GM12878 (cell line): ENCODE data around the gene TPPP3.

ENCODE experiments used
- ESRRA ChIP-seq: IDR thresholded peaks from 2 replicates; pipeline ENCODE4 v1.6.1; 2012; ENCODE audit warnings: mild to moderate bottlenecking, low read length, improper control_type of control experiment
- EZH2 ChIP-seq: IDR thresholded peaks from 2 replicates; pipeline ENCODE4 v1.6.1; 2012; ENCODE audit warnings: low read depth, mild to moderate bottlenecking, control low read depth, inconsistent platforms, low read length, borderline replicate concordance; ENCODE audit not compliant: control insufficient read depth
- KDM1A ChIP-seq: fragments of 200-600 bp; sonication (generic); IDR thresholded peaks from 2 replicates; pipeline ENCODE4 v1.6.1; 2016; ENCODE audit warnings: borderline replicate concordance
- MYB ChIP-seq: fragments of 150-350 bp; IDR thresholded peaks from 2 replicates; pipeline ENCODE4 v1.6.1; 2014; ENCODE audit warnings: mild to moderate bottlenecking, low read depth, low read length, borderline replicate concordance
- NFXL1 ChIP-seq: fragments of 450-650 bp; IDR thresholded peaks from 2 replicates; pipeline ENCODE4 v1.6.1; 2017; ENCODE audit warnings: antibody characterized with exemption, mild to moderate bottlenecking, borderline replicate concordance
- POLR2A ChIP-seq: IDR thresholded peaks from 2 replicates; pipeline ENCODE4 v1.6.1; 2011; ENCODE audit warnings: low read depth, mild to moderate bottlenecking, low read length
- TBL1XR1 ChIP-seq: IDR thresholded peaks from 2 replicates; pipeline ENCODE4 v1.6.1; 2012; ENCODE audit warnings: low read depth, low read length, improper control_type of control experiment
- TF ChIP-seq, protein P1 (sequence below), 3 experiments: IDR thresholded peaks in 2 of 3; conservative IDR thresholded peaks in 1 of 3; 2 replicates each; pipeline ENCODE4 v1.5.1; 2011; ENCODE audit warnings: low read depth in 3 of 3, low read length in 3 of 3, mild to moderate bottlenecking in 3 of 3, control low read depth in 2 of 3, moderate library complexity in 2 of 3, inconsistent platforms in 1 of 3, mixed read lengths in 1 of 3; ENCODE audit not compliant: control insufficient read depth in 2 of 3, insufficient read depth in 1 of 3; ENCODE audit errors: extremely low read depth in 1 of 3
- TF ChIP-seq, protein P2 (sequence below): fragments of 450-650 bp; IDR thresholded peaks from 2 replicates; pipeline ENCODE4 v1.6.1; 2016; ENCODE audit warnings: mild to moderate bottlenecking, moderate library complexity, borderline replicate concordance
- TF ChIP-seq, protein P3 (sequence below): fragments of 450-650 bp; formaldehyde crosslinking; IDR thresholded peaks from 2 replicates; pipeline ENCODE4 v1.4.0; 2020; ENCODE audit warnings: mild to moderate bottlenecking, moderate library complexity
- TF ChIP-seq, protein P4 (sequence below): IDR thresholded peaks from 2 replicates; pipeline ENCODE4 v1.6.1; 2012; ENCODE audit warnings: low read length, inconsistent platforms

DNA sequence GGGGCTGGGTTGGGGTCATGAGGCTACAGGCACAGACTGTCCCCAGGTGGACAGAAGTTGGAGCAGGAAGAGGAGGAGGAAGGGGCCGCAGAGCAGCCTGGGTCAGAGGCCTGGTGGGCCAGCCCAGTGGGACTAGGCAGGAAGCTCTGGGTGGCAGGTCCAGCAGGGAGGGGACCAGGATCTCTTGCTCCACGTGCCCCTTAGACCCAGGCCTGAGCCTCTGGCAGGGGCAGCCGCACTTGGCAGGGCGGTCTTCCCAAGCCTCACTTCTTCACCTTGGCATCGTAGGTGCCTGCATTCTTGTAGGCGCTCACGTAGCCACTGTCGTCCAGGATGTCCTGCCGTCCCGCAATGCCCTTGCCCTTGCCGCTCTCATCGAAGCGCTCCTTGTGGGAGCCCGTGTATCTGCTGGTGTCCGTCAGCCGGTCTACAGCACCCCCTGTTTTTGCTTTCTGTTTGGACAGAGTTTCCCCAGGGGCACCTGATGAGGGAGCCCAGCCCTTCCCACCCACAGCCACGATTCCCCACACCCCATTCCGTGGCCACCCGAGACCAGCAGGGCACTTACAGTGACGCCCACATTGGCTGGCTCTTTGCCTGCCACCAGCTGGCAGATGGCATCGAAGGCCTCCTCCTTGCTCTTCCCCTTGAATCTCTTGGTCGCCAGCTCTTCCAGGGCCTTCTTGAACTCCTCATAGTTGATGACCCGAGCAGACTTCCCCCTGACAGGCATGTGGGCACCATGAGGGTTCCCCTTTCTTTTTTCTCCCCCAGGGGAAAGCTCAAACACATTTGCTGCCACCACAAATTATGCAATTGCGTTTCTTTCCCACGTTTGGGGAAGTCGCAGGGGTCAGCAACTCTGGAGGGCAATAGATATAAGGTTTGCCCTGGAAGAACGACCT lies 3.1 kb downstream of the TPPP3 start:
- TF ChIP-seq, protein P1, sequence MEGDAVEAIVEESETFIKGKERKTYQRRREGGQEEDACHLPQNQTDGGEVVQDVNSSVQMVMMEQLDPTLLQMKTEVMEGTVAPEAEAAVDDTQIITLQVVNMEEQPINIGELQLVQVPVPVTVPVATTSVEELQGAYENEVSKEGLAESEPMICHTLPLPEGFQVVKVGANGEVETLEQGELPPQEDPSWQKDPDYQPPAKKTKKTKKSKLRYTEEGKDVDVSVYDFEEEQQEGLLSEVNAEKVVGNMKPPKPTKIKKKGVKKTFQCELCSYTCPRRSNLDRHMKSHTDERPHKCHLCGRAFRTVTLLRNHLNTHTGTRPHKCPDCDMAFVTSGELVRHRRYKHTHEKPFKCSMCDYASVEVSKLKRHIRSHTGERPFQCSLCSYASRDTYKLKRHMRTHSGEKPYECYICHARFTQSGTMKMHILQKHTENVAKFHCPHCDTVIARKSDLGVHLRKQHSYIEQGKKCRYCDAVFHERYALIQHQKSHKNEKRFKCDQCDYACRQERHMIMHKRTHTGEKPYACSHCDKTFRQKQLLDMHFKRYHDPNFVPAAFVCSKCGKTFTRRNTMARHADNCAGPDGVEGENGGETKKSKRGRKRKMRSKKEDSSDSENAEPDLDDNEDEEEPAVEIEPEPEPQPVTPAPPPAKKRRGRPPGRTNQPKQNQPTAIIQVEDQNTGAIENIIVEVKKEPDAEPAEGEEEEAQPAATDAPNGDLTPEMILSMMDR (IDR thresholded peaks at IDR 0.05 in 2 of 3, conservative IDR thresholded peaks at IDR 0.05 in 1 of 3; ENCODE audit: control insufficient read depth in 2 of 3, extremely low read depth in 1 of 3, insufficient read depth in 1 of 3, low read depth in 3 of 3, low read length in 3 of 3) = no peak
- TF ChIP-seq ESRRA (no peak), EZH2 (no peak), MYB (no peak), TBL1XR1 (no peak), KDM1A (no peak), NFXL1 (no peak), POLR2A (no peak)
- TF ChIP-seq, protein P2, sequence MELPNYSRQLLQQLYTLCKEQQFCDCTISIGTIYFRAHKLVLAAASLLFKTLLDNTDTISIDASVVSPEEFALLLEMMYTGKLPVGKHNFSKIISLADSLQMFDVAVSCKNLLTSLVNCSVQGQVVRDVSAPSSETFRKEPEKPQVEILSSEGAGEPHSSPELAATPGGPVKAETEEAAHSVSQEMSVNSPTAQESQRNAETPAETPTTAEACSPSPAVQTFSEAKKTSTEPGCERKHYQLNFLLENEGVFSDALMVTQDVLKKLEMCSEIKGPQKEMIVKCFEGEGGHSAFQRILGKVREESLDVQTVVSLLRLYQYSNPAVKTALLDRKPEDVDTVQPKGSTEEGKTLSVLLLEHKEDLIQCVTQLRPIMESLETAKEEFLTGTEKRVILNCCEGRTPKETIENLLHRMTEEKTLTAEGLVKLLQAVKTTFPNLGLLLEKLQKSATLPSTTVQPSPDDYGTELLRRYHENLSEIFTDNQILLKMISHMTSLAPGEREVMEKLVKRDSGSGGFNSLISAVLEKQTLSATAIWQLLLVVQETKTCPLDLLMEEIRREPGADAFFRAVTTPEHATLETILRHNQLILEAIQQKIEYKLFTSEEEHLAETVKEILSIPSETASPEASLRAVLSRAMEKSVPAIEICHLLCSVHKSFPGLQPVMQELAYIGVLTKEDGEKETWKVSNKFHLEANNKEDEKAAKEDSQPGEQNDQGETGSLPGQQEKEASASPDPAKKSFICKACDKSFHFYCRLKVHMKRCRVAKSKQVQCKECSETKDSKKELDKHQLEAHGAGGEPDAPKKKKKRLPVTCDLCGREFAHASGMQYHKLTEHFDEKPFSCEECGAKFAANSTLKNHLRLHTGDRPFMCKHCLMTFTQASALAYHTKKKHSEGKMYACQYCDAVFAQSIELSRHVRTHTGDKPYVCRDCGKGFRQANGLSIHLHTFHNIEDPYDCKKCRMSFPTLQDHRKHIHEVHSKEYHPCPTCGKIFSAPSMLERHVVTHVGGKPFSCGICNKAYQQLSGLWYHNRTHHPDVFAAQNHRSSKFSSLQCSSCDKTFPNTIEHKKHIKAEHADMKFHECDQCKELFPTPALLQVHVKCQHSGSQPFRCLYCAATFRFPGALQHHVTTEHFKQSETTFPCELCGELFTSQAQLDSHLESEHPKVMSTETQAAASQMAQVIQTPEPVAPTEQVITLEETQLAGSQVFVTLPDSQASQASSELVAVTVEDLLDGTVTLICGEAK = no peak
- TF ChIP-seq, protein P3, sequence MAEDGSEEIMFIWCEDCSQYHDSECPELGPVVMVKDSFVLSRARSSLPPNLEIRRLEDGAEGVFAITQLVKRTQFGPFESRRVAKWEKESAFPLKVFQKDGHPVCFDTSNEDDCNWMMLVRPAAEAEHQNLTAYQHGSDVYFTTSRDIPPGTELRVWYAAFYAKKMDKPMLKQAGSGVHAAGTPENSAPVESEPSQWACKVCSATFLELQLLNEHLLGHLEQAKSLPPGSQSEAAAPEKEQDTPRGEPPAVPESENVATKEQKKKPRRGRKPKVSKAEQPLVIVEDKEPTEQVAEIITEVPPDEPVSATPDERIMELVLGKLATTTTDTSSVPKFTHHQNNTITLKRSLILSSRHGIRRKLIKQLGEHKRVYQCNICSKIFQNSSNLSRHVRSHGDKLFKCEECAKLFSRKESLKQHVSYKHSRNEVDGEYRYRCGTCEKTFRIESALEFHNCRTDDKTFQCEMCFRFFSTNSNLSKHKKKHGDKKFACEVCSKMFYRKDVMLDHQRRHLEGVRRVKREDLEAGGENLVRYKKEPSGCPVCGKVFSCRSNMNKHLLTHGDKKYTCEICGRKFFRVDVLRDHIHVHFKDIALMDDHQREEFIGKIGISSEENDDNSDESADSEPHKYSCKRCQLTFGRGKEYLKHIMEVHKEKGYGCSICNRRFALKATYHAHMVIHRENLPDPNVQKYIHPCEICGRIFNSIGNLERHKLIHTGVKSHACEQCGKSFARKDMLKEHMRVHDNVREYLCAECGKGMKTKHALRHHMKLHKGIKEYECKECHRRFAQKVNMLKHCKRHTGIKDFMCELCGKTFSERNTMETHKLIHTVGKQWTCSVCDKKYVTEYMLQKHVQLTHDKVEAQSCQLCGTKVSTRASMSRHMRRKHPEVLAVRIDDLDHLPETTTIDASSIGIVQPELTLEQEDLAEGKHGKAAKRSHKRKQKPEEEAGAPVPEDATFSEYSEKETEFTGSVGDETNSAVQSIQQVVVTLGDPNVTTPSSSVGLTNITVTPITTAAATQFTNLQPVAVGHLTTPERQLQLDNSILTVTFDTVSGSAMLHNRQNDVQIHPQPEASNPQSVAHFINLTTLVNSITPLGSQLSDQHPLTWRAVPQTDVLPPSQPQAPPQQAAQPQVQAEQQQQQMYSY (CRISPR knock-in tag) = no peak
- TF ChIP-seq, protein P4, sequence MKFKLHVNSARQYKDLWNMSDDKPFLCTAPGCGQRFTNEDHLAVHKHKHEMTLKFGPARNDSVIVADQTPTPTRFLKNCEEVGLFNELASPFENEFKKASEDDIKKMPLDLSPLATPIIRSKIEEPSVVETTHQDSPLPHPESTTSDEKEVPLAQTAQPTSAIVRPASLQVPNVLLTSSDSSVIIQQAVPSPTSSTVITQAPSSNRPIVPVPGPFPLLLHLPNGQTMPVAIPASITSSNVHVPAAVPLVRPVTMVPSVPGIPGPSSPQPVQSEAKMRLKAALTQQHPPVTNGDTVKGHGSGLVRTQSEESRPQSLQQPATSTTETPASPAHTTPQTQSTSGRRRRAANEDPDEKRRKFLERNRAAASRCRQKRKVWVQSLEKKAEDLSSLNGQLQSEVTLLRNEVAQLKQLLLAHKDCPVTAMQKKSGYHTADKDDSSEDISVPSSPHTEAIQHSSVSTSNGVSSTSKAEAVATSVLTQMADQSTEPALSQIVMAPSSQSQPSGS = no peak
